A673 (cell line): Measurements from ENCODE around the gene EPHA6. TPM values are rescaled to one million over a fixed set of nuclear protein-coding genes. Genes with fewer than 3 reads are reported as not detected.

Experiments used
- BruUV-seq: library from RNA; stranded (reverse); fragments of 400-500 nt; replicated peaks from 2 replicates; lab custom pipeline; 2021; lab: Mats Ljungman, UMichigan
- CTCF ChIA-PET: fragments of 300-600 bp; sonication (Branson Sonifier 250); formaldehyde crosslinking; loops from one replicate; lab custom pipeline; 2022; ENCODE audit warnings: antibody characterized with exemption; lab: Charles Lee
- POLR2A ChIA-PET: fragments of 300-600 bp; sonication (Branson Sonifier 250); formaldehyde crosslinking; loops from one replicate; lab custom pipeline; 2022; ENCODE audit warnings: antibody characterized with exemption; ENCODE audit not compliant: low non-redundant PET; lab: Charles Lee
- DNase-seq: peaks from one replicate; pipeline ENCODE4 v3.0.0-alpha.2; 2015; ENCODE audit warnings: low spot score
- H3K27ac ChIP-seq: fragments of 200-600 bp; sonication (generic); 2 replicates; pipeline ENCODE4 v1.5.1; 2016; ENCODE audit warnings: mixed run types, low read depth, mild to moderate bottlenecking, mixed read lengths, antibody characterized with exemption, low read length; ENCODE audit not compliant: poor library complexity, severe bottlenecking
- H3K27me3 ChIP-seq: fragments of 200-600 bp; sonication (generic); replicated peaks from 2 replicates; pipeline ENCODE4 v1.6.1; 2017; ENCODE audit warnings: mixed run types, low read depth, mild to moderate bottlenecking, mixed read lengths, antibody characterized with exemption, low read length; ENCODE audit not compliant: insufficient read depth, poor library complexity
- H3K36me3 ChIP-seq: fragments of 200-600 bp; sonication (generic); 2 replicates; pipeline ENCODE4 v1.6.1; 2016; ENCODE audit warnings: mixed run types, mild to moderate bottlenecking, mixed read lengths, antibody characterized with exemption, low read length; ENCODE audit not compliant: insufficient read depth, poor library complexity, severe bottlenecking
- H3K4me1 ChIP-seq: fragments of 200-600 bp; sonication (generic); 2 replicates; pipeline ENCODE4 v1.6.1; 2017; ENCODE audit warnings: mixed run types, mild to moderate bottlenecking, mixed read lengths, antibody characterized with exemption, low read length; ENCODE audit not compliant: insufficient read depth, poor library complexity, severe bottlenecking
- H3K4me3 ChIP-seq: fragments of 200-600 bp; sonication (generic); 2 replicates; pipeline ENCODE4 v1.5.1; 2016; ENCODE audit warnings: low read depth, mixed run types, mild to moderate bottlenecking, mixed read lengths, low read length; ENCODE audit not compliant: poor library complexity, severe bottlenecking
- H3K9me3 ChIP-seq: fragments of 200-600 bp; sonication (generic); 2 replicates; pipeline ENCODE4 v1.6.1; 2016; ENCODE audit warnings: mixed run types, low read depth, mild to moderate bottlenecking, mixed read lengths, antibody characterized with exemption, low read length; ENCODE audit not compliant: poor library complexity, severe bottlenecking
- CTCF ChIP-seq: fragments of 300-800, 200-600 bp; sonication (generic); conservative IDR thresholded peaks from 2 replicates; pipeline ENCODE4 v1.5.1; 2017; ENCODE audit warnings: low read depth, mild to moderate bottlenecking, antibody characterized with exemption, low read length, moderate library complexity, mixed read lengths
- EZH2 ChIP-seq: fragments of 200-600 bp; sonication (generic); IDR thresholded peaks from 2 replicates; pipeline ENCODE4 v1.6.1; 2017; ENCODE audit warnings: borderline replicate concordance, low read depth, mild to moderate bottlenecking, mixed read lengths, antibody characterized with exemption, low read length; ENCODE audit not compliant: poor library complexity, severe bottlenecking
- intact Hi-C: fragments of 100-400 bp; cut with micrococcal nuclease; formaldehyde crosslinking; loops from one replicate; pipeline ENCODE4 v1.10.0; 2022; ENCODE audit not compliant: unreplicated experiment
- total RNA-seq: library from RNA; stranded (reverse); gene quantifications from 2 replicates; pipeline ENCODE4 v1.2.3, GENCODE V29; 2021

EPHA6 gene
- total RNA-seq, 1 experiment from 2014 or later: not detected

GRCh38 chr3:96959474-96959873, 145.1 kb downstream of the EPHA6 start:
- Histone ChIP-seq H3K4me1 (no peaks in the 10 kb centered on the region), H3K4me3 (no peak overlapping the region), H3K27me3 (no peaks in the 10 kb centered on the region), H3K36me3 (no peaks in the 10 kb centered on the region), H3K9me3 (peaks cover 13% of the 10 kb centered on the region), H3K27ac (no peak overlapping the region)
- ChIA-PET CTCF (no interaction called here), POLR2A (no interaction called here)
- no peak for TF ChIP-seq EZH2
- no peak for TF ChIP-seq CTCF
- intact Hi-C loops: no loop called here
- DNase-seq: no peak
- no TSS peak for BruUV-seq

GRCh38 chr3:96959901-96960641, 145.7 kb downstream of the EPHA6 start:
- no peak overlapping the region for H3K27ac ChIP-seq
- no peak overlapping the region for H3K4me3 ChIP-seq
- POLR2A ChIA-PET: no interaction called here
- BruUV-seq: no TSS peak
- H3K36me3 ChIP-seq: no peaks in the 10 kb centered on the region
- no peak for DNase-seq
- CTCF ChIA-PET: no interaction called here
- intact Hi-C loops: no loop called here
- no peaks in the 10 kb centered on the region for H3K27me3 ChIP-seq
- no peaks in the 10 kb centered on the region for H3K4me1 ChIP-seq
- TF ChIP-seq EZH2: no peak
- no peak for TF ChIP-seq CTCF
- peaks cover 13% of the 10 kb centered on the region for H3K9me3 ChIP-seq

- intact Hi-C loops: no loop called here
- no peaks in the 10 kb centered on the region for H3K36me3 ChIP-seq
- no peaks in the 10 kb centered on the region for H3K27me3 ChIP-seq
- no peak overlapping the region for H3K27ac ChIP-seq
- no peaks in the 10 kb centered on the region for H3K4me1 ChIP-seq
- H3K9me3 ChIP-seq: peaks cover 12% of the 10 kb centered on the region
- no peak overlapping the region for H3K4me3 ChIP-seq
- DNase-seq: no peak
- POLR2A ChIA-PET: no interaction called here
- TF ChIP-seq EZH2 (no peak), CTCF (no peak)
- BruUV-seq: no TSS peak
- CTCF ChIA-PET: no interaction called here
These were observed 146.4 kb downstream of the EPHA6 start for GRCh38 chr3:96960661-96961330.
